GM23338 (cell line): ENCODE measurements around the gene MANBA.

ENCODE experiments used
- POLR2AphosphoS5 ChIP-seq: IDR thresholded peaks from 2 replicates; pipeline ENCODE4 v1.6.1; 2016; ENCODE audit warnings: antibody characterized with exemption, low read depth
- TF ChIP-seq, protein P1 (sequence below): IDR thresholded peaks from one replicate; pipeline ENCODE4 v1.6.1; 2018; ENCODE audit warnings: antibody characterized with exemption; ENCODE audit not compliant: unreplicated experiment
- TF ChIP-seq, protein P2 (sequence below), 2 experiments: fragments of 200-600 bp in 1 of 2; sonication (generic) in 1 of 2; conservative IDR thresholded peaks; 2 replicates each; pipeline versions ENCODE4 v1.5.1 to v1.6.1; 2016 to 2017; ENCODE audit warnings: antibody characterized with exemption in 2 of 2, low read depth in 2 of 2, mild to moderate bottlenecking in 2 of 2, moderate library complexity in 1 of 2
- TF ChIP-seq, protein P3 (sequence below): IDR thresholded peaks from 2 replicates; pipeline ENCODE4 v1.6.1; 2016; ENCODE audit warnings: antibody characterized with exemption

DNA sequence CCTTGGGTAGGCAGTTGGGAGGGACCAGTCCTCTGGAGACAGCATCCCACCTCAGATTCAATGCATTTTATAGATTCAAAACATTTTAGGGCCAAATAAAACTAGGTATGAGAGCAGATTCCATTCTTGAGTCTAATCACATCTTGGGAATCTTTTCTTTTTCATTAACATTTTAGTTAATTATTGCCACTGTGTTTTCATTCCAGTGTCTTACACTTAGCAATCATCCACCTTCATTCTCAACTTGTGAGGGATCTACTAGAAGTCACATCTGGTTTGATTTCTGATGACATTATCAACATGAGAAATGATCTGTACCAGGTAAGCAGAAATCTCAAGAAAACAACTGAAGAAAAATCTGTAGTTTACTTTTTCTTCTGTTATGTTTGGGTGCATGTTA, 160.1 kb downstream of the MANBA start:
- TF ChIP-seq, protein P1, sequence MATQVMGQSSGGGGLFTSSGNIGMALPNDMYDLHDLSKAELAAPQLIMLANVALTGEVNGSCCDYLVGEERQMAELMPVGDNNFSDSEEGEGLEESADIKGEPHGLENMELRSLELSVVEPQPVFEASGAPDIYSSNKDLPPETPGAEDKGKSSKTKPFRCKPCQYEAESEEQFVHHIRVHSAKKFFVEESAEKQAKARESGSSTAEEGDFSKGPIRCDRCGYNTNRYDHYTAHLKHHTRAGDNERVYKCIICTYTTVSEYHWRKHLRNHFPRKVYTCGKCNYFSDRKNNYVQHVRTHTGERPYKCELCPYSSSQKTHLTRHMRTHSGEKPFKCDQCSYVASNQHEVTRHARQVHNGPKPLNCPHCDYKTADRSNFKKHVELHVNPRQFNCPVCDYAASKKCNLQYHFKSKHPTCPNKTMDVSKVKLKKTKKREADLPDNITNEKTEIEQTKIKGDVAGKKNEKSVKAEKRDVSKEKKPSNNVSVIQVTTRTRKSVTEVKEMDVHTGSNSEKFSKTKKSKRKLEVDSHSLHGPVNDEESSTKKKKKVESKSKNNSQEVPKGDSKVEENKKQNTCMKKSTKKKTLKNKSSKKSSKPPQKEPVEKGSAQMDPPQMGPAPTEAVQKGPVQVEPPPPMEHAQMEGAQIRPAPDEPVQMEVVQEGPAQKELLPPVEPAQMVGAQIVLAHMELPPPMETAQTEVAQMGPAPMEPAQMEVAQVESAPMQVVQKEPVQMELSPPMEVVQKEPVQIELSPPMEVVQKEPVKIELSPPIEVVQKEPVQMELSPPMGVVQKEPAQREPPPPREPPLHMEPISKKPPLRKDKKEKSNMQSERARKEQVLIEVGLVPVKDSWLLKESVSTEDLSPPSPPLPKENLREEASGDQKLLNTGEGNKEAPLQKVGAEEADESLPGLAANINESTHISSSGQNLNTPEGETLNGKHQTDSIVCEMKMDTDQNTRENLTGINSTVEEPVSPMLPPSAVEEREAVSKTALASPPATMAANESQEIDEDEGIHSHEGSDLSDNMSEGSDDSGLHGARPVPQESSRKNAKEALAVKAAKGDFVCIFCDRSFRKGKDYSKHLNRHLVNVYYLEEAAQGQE: no peak
- TF ChIP-seq, protein P2, sequence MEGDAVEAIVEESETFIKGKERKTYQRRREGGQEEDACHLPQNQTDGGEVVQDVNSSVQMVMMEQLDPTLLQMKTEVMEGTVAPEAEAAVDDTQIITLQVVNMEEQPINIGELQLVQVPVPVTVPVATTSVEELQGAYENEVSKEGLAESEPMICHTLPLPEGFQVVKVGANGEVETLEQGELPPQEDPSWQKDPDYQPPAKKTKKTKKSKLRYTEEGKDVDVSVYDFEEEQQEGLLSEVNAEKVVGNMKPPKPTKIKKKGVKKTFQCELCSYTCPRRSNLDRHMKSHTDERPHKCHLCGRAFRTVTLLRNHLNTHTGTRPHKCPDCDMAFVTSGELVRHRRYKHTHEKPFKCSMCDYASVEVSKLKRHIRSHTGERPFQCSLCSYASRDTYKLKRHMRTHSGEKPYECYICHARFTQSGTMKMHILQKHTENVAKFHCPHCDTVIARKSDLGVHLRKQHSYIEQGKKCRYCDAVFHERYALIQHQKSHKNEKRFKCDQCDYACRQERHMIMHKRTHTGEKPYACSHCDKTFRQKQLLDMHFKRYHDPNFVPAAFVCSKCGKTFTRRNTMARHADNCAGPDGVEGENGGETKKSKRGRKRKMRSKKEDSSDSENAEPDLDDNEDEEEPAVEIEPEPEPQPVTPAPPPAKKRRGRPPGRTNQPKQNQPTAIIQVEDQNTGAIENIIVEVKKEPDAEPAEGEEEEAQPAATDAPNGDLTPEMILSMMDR (conservative IDR thresholded peaks at IDR 0.05; ENCODE audit: low read depth in 2 of 2): no peak
- TF ChIP-seq POLR2AphosphoS5: no peak
- TF ChIP-seq, protein P3, sequence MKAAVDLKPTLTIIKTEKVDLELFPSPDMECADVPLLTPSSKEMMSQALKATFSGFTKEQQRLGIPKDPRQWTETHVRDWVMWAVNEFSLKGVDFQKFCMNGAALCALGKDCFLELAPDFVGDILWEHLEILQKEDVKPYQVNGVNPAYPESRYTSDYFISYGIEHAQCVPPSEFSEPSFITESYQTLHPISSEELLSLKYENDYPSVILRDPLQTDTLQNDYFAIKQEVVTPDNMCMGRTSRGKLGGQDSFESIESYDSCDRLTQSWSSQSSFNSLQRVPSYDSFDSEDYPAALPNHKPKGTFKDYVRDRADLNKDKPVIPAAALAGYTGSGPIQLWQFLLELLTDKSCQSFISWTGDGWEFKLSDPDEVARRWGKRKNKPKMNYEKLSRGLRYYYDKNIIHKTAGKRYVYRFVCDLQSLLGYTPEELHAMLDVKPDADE: no peak
